Activated naive CD4-positive, alpha-beta T cell (primary cell): ENCODE measurements around the gene KLHL10.

Source experiments
- DNase-seq, 4 experiments: peaks; one replicate each; lab custom pipeline; 2025; lab: John Stamatoyannopoulos, UW

Gene KLHL10

GRCh38 chr17:41895617-41896016, 58.0 kb downstream of the KLHL10 start:
- DNase-seq: no peak

DNA sequence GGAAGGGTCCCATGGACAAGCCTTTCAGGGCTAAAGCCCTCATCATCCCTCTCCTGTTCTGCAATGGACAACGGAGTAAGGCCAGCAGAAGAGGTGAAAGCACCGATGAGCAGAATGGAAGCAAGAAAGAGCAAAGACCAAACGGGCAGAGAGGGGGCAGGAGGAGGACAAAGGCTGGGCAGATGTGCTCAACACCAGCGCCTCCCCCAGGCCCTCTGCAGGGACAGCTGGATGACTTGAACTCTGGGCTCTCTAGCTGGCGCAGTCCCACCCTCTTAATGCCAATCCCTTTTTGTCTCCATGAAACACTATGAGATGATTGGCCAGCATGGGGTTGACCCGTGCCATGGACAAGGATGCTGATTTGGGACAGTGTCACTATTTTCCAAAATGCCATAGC, 59.1 kb downstream of the KLHL10 start:
- no peak for DNase-seq
